ENCODE measurements around the gene MS4A8.
"Not testable (repeated sequence)": the region's sequence is repeated elsewhere in the genome, so short reads cannot be mapped to it uniquely, and the experiment has no call there.

MS4A8 gene

GRCh38 chr11:60658409-60658808, 41.0 kb upstream of the MS4A8 start:
- Histone ChIP-seq H3K4me1 (ENCODE audit: control insufficient read depth, insufficient read depth, low read length) (no peaks in the 10 kb centered on the region), H3K36me3 (ENCODE audit: control insufficient read depth in 2 of 2, insufficient read depth in 1 of 2, low read length in 2 of 2) (no peaks in the 10 kb centered on the region), H3K4me3 (ENCODE audit: low read depth, low read length) (no peak overlapping the region), H3K27ac (ENCODE audit: extremely low read depth, low read depth, low read length) (no peak overlapping the region), H3K9me3 (ENCODE audit: control insufficient read depth, insufficient read depth, low read depth, low read length) (no peaks in the 10 kb centered on the region)
- POLR2A ChIA-PET: no interaction called here
- no peak for TF ChIP-seq ZBTB49 (tag by site-specific recombination; IDR thresholded peaks at IDR 0.05; ENCODE audit: low read depth)
- TF ChIP-seq ZNF202 (tag by site-specific recombination; IDR thresholded peaks at IDR 0.05; ENCODE audit: borderline replicate concordance): no peak
- no peak for TF ChIP-seq ZNF335 (tag by site-specific recombination; conservative IDR thresholded peaks at IDR 0.05)
- TF ChIP-seq ZNF23 (tag by site-specific recombination; IDR thresholded peaks at IDR 0.05; ENCODE audit: borderline replicate concordance): no peak
- no peak for TF ChIP-seq ZNF112 (tag by site-specific recombination; IDR thresholded peaks at IDR 0.05)
- TF ChIP-seq ZNF391 (tag by site-specific recombination; IDR thresholded peaks at IDR 0.05; ENCODE audit: borderline replicate concordance, low read depth): no peak
- no peak for TF ChIP-seq ZNF416 (tag by site-specific recombination; IDR thresholded peaks at IDR 0.05)
- TF ChIP-seq ZBTB17 (tag by site-specific recombination; IDR thresholded peaks at IDR 0.05): no peak
- TF ChIP-seq ZNF830 (tag by site-specific recombination; IDR thresholded peaks at IDR 0.05; ENCODE audit: low read depth): no peak
- CTCF ChIA-PET: interaction anchor here (0.9 kb wide), 2 partner anchors 13 to 168 kb away, joined by 3 read pairs; no protein-coding TSS in a partner anchor

- POLR2A ChIA-PET: no interaction called here
- Histone ChIP-seq H3K4me1 (ENCODE audit: control insufficient read depth, insufficient read depth, low read length) (no peaks in the 10 kb centered on the region), H3K36me3 (ENCODE audit: control insufficient read depth in 2 of 2, insufficient read depth in 1 of 2, low read length in 2 of 2) (no peaks in the 10 kb centered on the region), H3K9me3 (ENCODE audit: control insufficient read depth, insufficient read depth, low read depth, low read length) (no peaks in the 10 kb centered on the region), H3K27ac (ENCODE audit: extremely low read depth, low read depth, low read length) (no peak overlapping the region), H3K4me3 (ENCODE audit: low read depth, low read length) (no peak overlapping the region)
- CTCF ChIA-PET: interaction anchor here (1.0 kb wide), 1 partner anchor 9 kb away, joined by 5 read pairs; no protein-coding TSS in a partner anchor
- TF ChIP-seq SETDB1 (IDR thresholded peaks at IDR 0.05; ENCODE audit: insufficient read length, low read length): peak; percentile 78
- no peak for TF ChIP-seq ZNF398 (tag by site-specific recombination; IDR thresholded peaks at IDR 0.05)
- TF ChIP-seq ZNF621 (tag by site-specific recombination; IDR thresholded peaks at IDR 0.05): no peak
These were observed 27.2 kb upstream of the MS4A8 start for GRCh38 chr11:60672255-60672654.

GRCh38 chr11:60678231-60678630, 21.2 kb upstream of the MS4A8 start:
- H3K9me3 ChIP-seq (ENCODE audit: control insufficient read depth, insufficient read depth, low read depth, low read length); H3K27ac ChIP-seq (ENCODE audit: extremely low read depth, low read depth, low read length); POLR2A ChIA-PET; H3K4me3 ChIP-seq (ENCODE audit: low read depth, low read length); CTCF ChIA-PET; H3K36me3 ChIP-seq (ENCODE audit: control insufficient read depth in 2 of 2, insufficient read depth in 1 of 2, low read length in 2 of 2); H3K4me1 ChIP-seq (ENCODE audit: control insufficient read depth, insufficient read depth, low read length): not testable (repeated sequence)
- TF ChIP-seq SETDB1 (IDR thresholded peaks at IDR 0.05; ENCODE audit: insufficient read length, low read length) (peak; percentile 32), ZNF585B (tag by site-specific recombination; IDR thresholded peaks at IDR 0.05) (peak; percentile 89)

GRCh38 chr11:60679879-60680278, 19.5 kb upstream of the MS4A8 start:
- ChIA-PET CTCF (no interaction called here), POLR2A (no interaction called here)
- no peak for TF ChIP-seq OSR2 (tag by site-specific recombination; IDR thresholded peaks at IDR 0.05)
- TF ChIP-seq GLI2 (tag by site-specific recombination; IDR thresholded peaks at IDR 0.05; ENCODE audit: borderline replicate concordance, low read depth): no peak
- TF ChIP-seq ZBTB26 (tag by site-specific recombination; optimal IDR thresholded peaks at IDR 0.05): no peak
- TF ChIP-seq GLI4 (tag by site-specific recombination; IDR thresholded peaks at IDR 0.05): no peak
- Histone ChIP-seq H3K27ac (ENCODE audit: extremely low read depth, low read depth, low read length) (no peak overlapping the region), H3K4me3 (ENCODE audit: low read depth, low read length) (no peak overlapping the region), H3K9me3 (ENCODE audit: control insufficient read depth, insufficient read depth, low read depth, low read length) (no peaks in the 10 kb centered on the region), H3K4me1 (ENCODE audit: control insufficient read depth, insufficient read depth, low read length) (no peaks in the 10 kb centered on the region), H3K36me3 (ENCODE audit: control insufficient read depth in 2 of 2, insufficient read depth in 1 of 2, low read length in 2 of 2) (no peaks in the 10 kb centered on the region)

Measured in HEK293 (cell line).